Measurements from ENCODE around the gene WARS2.

WARS2 gene

DNA sequence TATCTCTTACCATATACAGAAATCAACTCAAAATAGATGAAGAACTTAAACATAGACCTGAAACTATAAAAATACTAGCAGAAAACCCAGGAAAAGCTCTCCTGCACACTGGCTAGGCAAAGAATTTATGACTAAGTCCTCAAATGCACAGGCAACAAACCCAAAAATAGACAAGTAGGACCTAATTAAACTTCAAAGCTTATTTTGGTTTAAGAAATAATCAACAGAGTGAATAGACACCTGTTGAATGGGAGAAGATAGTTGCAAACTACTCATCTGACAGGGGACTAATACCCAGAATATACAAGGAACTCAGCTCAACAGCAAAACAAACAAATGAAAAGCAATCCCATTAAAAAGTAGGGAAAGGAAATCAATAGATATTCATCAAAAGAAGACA is 40.7 kb downstream of the WARS2 start:
- H2BK120ac ChIP-seq (ENCODE audit: low read depth, low read length): no peak overlapping the region
- no peak overlapping the region for H3K4me2 ChIP-seq (ENCODE audit: low read length)
- no peaks in the 10 kb centered on the region for H3K36me3 ChIP-seq (ENCODE audit: control insufficient read depth, insufficient read depth, low read length)
- no peak overlapping the region for H3K9ac ChIP-seq (ENCODE audit: low read length)
- H3K4me3 ChIP-seq (ENCODE audit: low read length): no peak overlapping the region
- no peaks in the 10 kb centered on the region for H3K4me1 ChIP-seq (ENCODE audit: control insufficient read depth, low read depth, low read length)
- H3K27ac ChIP-seq (ENCODE audit: low read depth, low read length): no peak overlapping the region
- H3K56ac ChIP-seq (ENCODE audit: low read length): no peak overlapping the region
- H3K4ac ChIP-seq (ENCODE audit: low read depth, low read length): no peak overlapping the region
- no peak overlapping the region for H2AK5ac ChIP-seq (ENCODE audit: low read length)
- H2BK15ac ChIP-seq (replicated peaks; ENCODE audit: low read depth): no peak overlapping the region
- no peak overlapping the region for H2BK5ac ChIP-seq (ENCODE audit: low read length)
- H3K79me2 ChIP-seq (ENCODE audit: control insufficient read depth, insufficient read depth, low read length): no peaks in the 10 kb centered on the region
- no peak overlapping the region for H4K8ac ChIP-seq (ENCODE audit: low read depth, low read length)
- no peak overlapping the region for H3K23ac ChIP-seq (ENCODE audit: low read length)
- H3K18ac ChIP-seq (ENCODE audit: low read length): no peak overlapping the region
- no peaks in the 10 kb centered on the region for H3K27me3 ChIP-seq (ENCODE audit: insufficient read depth, low read length, poor library complexity)
- H4K5ac ChIP-seq (ENCODE audit: low read length): no peak overlapping the region
- H3K79me1 ChIP-seq (ENCODE audit: low read length): no peaks in the 10 kb centered on the region
- DNase-seq: no peak

- no CpG with 5 or more reads among the region's 3 CpGs for WGBS (ENCODE audit: extremely low coverage, insufficient coverage, low lambda C conversion rate)
- Histone ChIP-seq H3K56ac (ENCODE audit: low read length) (no peak overlapping the region), H3K36me3 (ENCODE audit: control insufficient read depth, insufficient read depth, low read length) (no peaks in the 10 kb centered on the region), H3K4me1 (ENCODE audit: control insufficient read depth, low read depth, low read length) (no peaks in the 10 kb centered on the region), H3K27ac (ENCODE audit: low read depth, low read length) (no peak overlapping the region), H4K5ac (ENCODE audit: low read length) (no peak overlapping the region), H4K8ac (ENCODE audit: low read depth, low read length) (no peak overlapping the region), H2BK120ac (ENCODE audit: low read depth, low read length) (no peak overlapping the region), H3K23ac (ENCODE audit: low read length) (no peak overlapping the region), H2BK5ac (ENCODE audit: low read length) (no peak overlapping the region), H3K18ac (ENCODE audit: low read length) (no peak overlapping the region), H3K4ac (ENCODE audit: low read depth, low read length) (no peak overlapping the region), H3K4me2 (ENCODE audit: low read length) (no peak overlapping the region), H3K9ac (ENCODE audit: low read length) (no peak overlapping the region), H3K79me2 (ENCODE audit: control insufficient read depth, insufficient read depth, low read length) (no peaks in the 10 kb centered on the region), H3K27me3 (ENCODE audit: insufficient read depth, low read length, poor library complexity) (no peaks in the 10 kb centered on the region), H3K79me1 (ENCODE audit: low read length) (no peaks in the 10 kb centered on the region), H3K4me3 (ENCODE audit: low read length) (no peak overlapping the region), H2BK15ac (replicated peaks; ENCODE audit: low read depth) (no peak overlapping the region), H2AK5ac (ENCODE audit: low read length) (no peak overlapping the region)
- no peak for DNase-seq
Observed at GRCh38 chr1:119097380-119097779, 43.1 kb downstream of the WARS2 start.

DNA sequence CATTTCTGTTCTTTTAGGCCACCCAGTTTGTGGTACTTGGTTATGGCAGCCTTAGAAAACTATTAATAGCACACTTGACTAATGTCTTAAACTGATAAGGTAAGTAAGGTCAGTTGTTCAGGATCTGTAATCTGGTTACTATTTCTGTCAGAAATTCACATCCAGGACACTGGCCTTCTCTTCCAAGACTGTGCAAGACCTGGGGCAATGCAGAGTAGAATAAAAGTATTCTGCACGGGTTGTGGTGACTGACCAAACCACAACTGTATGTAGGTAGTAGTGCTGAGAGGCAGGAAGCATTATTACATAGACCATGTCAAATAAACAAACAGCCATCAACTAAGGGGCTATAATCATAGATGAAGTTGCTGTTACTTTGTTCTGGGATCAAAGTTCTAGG is 46.7 kb downstream of the WARS2 start:
- Histone ChIP-seq H3K23ac (ENCODE audit: low read length) (no peak overlapping the region), H3K4ac (ENCODE audit: low read depth, low read length) (no peak overlapping the region), H3K4me3 (ENCODE audit: low read length) (no peak overlapping the region), H3K4me2 (ENCODE audit: low read length) (no peak overlapping the region), H2BK15ac (replicated peaks; ENCODE audit: low read depth) (no peak overlapping the region), H3K27me3 (ENCODE audit: insufficient read depth, low read length, poor library complexity) (no peaks in the 10 kb centered on the region), H3K18ac (ENCODE audit: low read length) (no peak overlapping the region), H3K9ac (ENCODE audit: low read length) (no peak overlapping the region), H3K79me2 (ENCODE audit: control insufficient read depth, insufficient read depth, low read length) (no peaks in the 10 kb centered on the region), H4K8ac (ENCODE audit: low read depth, low read length) (no peak overlapping the region), H3K79me1 (ENCODE audit: low read length) (no peaks in the 10 kb centered on the region), H3K56ac (ENCODE audit: low read length) (no peak overlapping the region), H4K5ac (ENCODE audit: low read length) (no peak overlapping the region), H2AK5ac (ENCODE audit: low read length) (no peak overlapping the region), H2BK5ac (ENCODE audit: low read length) (no peak overlapping the region), H3K4me1 (ENCODE audit: control insufficient read depth, low read depth, low read length) (no peaks in the 10 kb centered on the region), H3K27ac (ENCODE audit: low read depth, low read length) (no peak overlapping the region), H3K36me3 (ENCODE audit: control insufficient read depth, insufficient read depth, low read length) (no peaks in the 10 kb centered on the region), H2BK120ac (ENCODE audit: low read depth, low read length) (no peak overlapping the region)
- WGBS (ENCODE audit: extremely low coverage, insufficient coverage, low lambda C conversion rate): no CpG with 5 or more reads among the region's 1 CpG
- DNase-seq: no peak

- H3K27ac ChIP-seq (ENCODE audit: low read depth, low read length): no peak overlapping the region
- DNase-seq: no peak
- no peak overlapping the region for H2BK5ac ChIP-seq (ENCODE audit: low read length)
- no peak overlapping the region for H3K4me3 ChIP-seq (ENCODE audit: low read length)
- H2BK15ac ChIP-seq (replicated peaks; ENCODE audit: low read depth): no peak overlapping the region
- H4K8ac ChIP-seq (ENCODE audit: low read depth, low read length): no peak overlapping the region
- no peak overlapping the region for H3K18ac ChIP-seq (ENCODE audit: low read length)
- H2AK5ac ChIP-seq (ENCODE audit: low read length): no peak overlapping the region
- no CpG with 5 or more reads among the region's 4 CpGs for WGBS (ENCODE audit: extremely low coverage, insufficient coverage, low lambda C conversion rate)
- no peak overlapping the region for H3K56ac ChIP-seq (ENCODE audit: low read length)
- H3K27me3 ChIP-seq (ENCODE audit: insufficient read depth, low read length, poor library complexity): no peaks in the 10 kb centered on the region
- no peak overlapping the region for H2BK120ac ChIP-seq (ENCODE audit: low read depth, low read length)
- H3K9ac ChIP-seq (ENCODE audit: low read length): no peak overlapping the region
- no peaks in the 10 kb centered on the region for H3K36me3 ChIP-seq (ENCODE audit: control insufficient read depth, insufficient read depth, low read length)
- no peak overlapping the region for H4K5ac ChIP-seq (ENCODE audit: low read length)
- H3K4me2 ChIP-seq (ENCODE audit: low read length): no peak overlapping the region
- no peak overlapping the region for H3K23ac ChIP-seq (ENCODE audit: low read length)
- H3K4me1 ChIP-seq (ENCODE audit: control insufficient read depth, low read depth, low read length): no peaks in the 10 kb centered on the region
- H3K4ac ChIP-seq (ENCODE audit: low read depth, low read length): no peak overlapping the region
- H3K79me2 ChIP-seq (ENCODE audit: control insufficient read depth, insufficient read depth, low read length): no peaks in the 10 kb centered on the region
- no peaks in the 10 kb centered on the region for H3K79me1 ChIP-seq (ENCODE audit: low read length)
Observed at GRCh38 chr1:119091618-119092017, 48.8 kb downstream of the WARS2 start.

DNA sequence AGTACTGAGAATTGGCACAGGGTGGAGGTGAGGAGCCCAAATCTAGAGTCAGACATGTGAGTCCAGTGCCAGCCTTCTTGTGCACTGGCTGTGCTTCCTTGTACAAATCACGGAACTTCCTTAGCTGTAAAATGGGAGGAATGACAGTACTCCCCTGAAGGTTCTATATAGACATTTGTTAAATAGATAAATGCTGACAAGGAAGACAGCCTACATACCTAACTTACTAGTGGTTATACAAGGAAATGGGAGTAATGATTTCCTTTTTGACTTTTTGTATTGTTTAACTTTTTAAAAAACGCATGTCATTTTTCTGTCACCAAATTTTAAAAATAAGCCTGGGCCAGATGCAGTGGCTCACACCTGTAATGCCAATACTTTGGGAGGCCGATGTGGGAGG is 50.2 kb downstream of the WARS2 start:
- no peaks in the 10 kb centered on the region for H3K36me3 ChIP-seq (ENCODE audit: control insufficient read depth, insufficient read depth, low read length)
- no peak overlapping the region for H3K4me2 ChIP-seq (ENCODE audit: low read length)
- no peak overlapping the region for H2AK5ac ChIP-seq (ENCODE audit: low read length)
- H3K23ac ChIP-seq (ENCODE audit: low read length): no peak overlapping the region
- H4K5ac ChIP-seq (ENCODE audit: low read length): no peak overlapping the region
- H3K9ac ChIP-seq (ENCODE audit: low read length): no peak overlapping the region
- H3K18ac ChIP-seq (ENCODE audit: low read length): no peak overlapping the region
- H3K4me3 ChIP-seq (ENCODE audit: low read length): no peak overlapping the region
- no peak overlapping the region for H3K4ac ChIP-seq (ENCODE audit: low read depth, low read length)
- no peak overlapping the region for H3K27ac ChIP-seq (ENCODE audit: low read depth, low read length)
- no peaks in the 10 kb centered on the region for H3K27me3 ChIP-seq (ENCODE audit: insufficient read depth, low read length, poor library complexity)
- no peak overlapping the region for H4K8ac ChIP-seq (ENCODE audit: low read depth, low read length)
- H3K79me1 ChIP-seq (ENCODE audit: low read length): no peaks in the 10 kb centered on the region
- no peak overlapping the region for H2BK5ac ChIP-seq (ENCODE audit: low read length)
- no peaks in the 10 kb centered on the region for H3K79me2 ChIP-seq (ENCODE audit: control insufficient read depth, insufficient read depth, low read length)
- H2BK15ac ChIP-seq (replicated peaks; ENCODE audit: low read depth): no peak overlapping the region
- H3K56ac ChIP-seq (ENCODE audit: low read length): no peak overlapping the region
- H3K4me1 ChIP-seq (ENCODE audit: control insufficient read depth, low read depth, low read length): no peaks in the 10 kb centered on the region
- no peak for DNase-seq
- no CpG with 5 or more reads among the region's 3 CpGs for WGBS (ENCODE audit: extremely low coverage, insufficient coverage, low lambda C conversion rate)
- H2BK120ac ChIP-seq (ENCODE audit: low read depth, low read length): no peak overlapping the region

DNA sequence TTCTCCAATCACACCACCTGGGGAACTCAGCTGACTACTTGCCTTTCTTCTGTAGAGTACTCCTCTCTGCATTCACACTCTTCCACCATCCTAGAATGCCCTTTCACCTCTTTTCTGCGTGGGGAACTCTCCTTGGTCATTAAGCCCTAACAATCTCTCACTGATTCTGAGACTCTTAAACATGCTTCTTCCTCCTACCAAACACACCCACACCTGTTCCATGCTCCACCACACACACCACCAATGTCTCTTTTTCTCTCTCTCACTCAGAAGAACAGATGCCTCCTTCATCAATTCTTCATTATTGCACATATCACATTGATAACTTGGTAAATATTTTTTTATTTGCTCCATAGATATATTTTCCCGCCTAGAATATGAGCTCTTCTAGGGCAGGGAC is 53.6 kb downstream of the WARS2 start:
- no peak overlapping the region for H2AK5ac ChIP-seq (ENCODE audit: low read length)
- H3K9ac ChIP-seq (ENCODE audit: low read length): no peak overlapping the region
- H3K27me3 ChIP-seq (ENCODE audit: insufficient read depth, low read length, poor library complexity): no peaks in the 10 kb centered on the region

More for the DNA sequence above, 53.6 kb downstream of the WARS2 start:
- Histone ChIP-seq H3K56ac (ENCODE audit: low read length) (no peak overlapping the region), H3K27ac (ENCODE audit: low read depth, low read length) (no peak overlapping the region), H3K79me2 (ENCODE audit: control insufficient read depth, insufficient read depth, low read length) (no peaks in the 10 kb centered on the region), H4K5ac (ENCODE audit: low read length) (no peak overlapping the region), H4K8ac (ENCODE audit: low read depth, low read length) (no peak overlapping the region), H3K4me1 (ENCODE audit: control insufficient read depth, low read depth, low read length) (no peaks in the 10 kb centered on the region), H3K79me1 (ENCODE audit: low read length) (no peaks in the 10 kb centered on the region), H2BK120ac (ENCODE audit: low read depth, low read length) (no peak overlapping the region), H3K18ac (ENCODE audit: low read length) (no peak overlapping the region), H3K4ac (ENCODE audit: low read depth, low read length) (no peak overlapping the region), H3K4me2 (ENCODE audit: low read length) (no peak overlapping the region), H3K23ac (ENCODE audit: low read length) (no peak overlapping the region), H2BK15ac (replicated peaks; ENCODE audit: low read depth) (no peak overlapping the region), H2BK5ac (ENCODE audit: low read length) (no peak overlapping the region), H3K36me3 (ENCODE audit: control insufficient read depth, insufficient read depth, low read length) (no peaks in the 10 kb centered on the region), H3K4me3 (ENCODE audit: low read length) (no peak overlapping the region)
- no CpG with 5 or more reads among the region's 2 CpGs for WGBS (ENCODE audit: extremely low coverage, insufficient coverage, low lambda C conversion rate)
- no peak for DNase-seq

Data from mesendoderm (in vitro differentiated cells).